CD4-positive, CD25-positive, alpha-beta regulatory T cell (primary cell): ENCODE data around the gene LIMK2. TPM values are rescaled to one million over a fixed set of nuclear protein-coding genes. Genes with fewer than 3 reads are reported as not detected.
"Not testable (repeated sequence)": the region's sequence is repeated elsewhere in the genome, so short reads cannot be mapped to it uniquely, and the experiment has no call there.

Experiments used
- ATAC-seq, 2 donors: fragments of 150-1000 bp; cut with Tn5 transposase; one replicate each; pipeline ENCODE4 v1.10.0; 2021; ENCODE audit warnings: low read depth in 2 of 2, moderate number of reproducible peaks in 2 of 2, moderate library complexity in 1 of 2
- DNase-seq, 3 donors: peaks; one replicate each; pipeline versions ENCODE4 v3.0.0 to v3.0.0-alpha.2; 2012 to 2022; ENCODE audit warnings: mixed read lengths in 1 of 3
- H3K27ac ChIP-seq: one replicate; pipeline ENCODE4 v1.7.0; 2013; ENCODE audit warnings: mild to moderate bottlenecking, low read length; ENCODE audit not compliant: insufficient read depth, poor library complexity, severe bottlenecking
- H3K27me3 ChIP-seq: one replicate; pipeline ENCODE4 v1.7.0; 2013; ENCODE audit warnings: low read length; ENCODE audit not compliant: control insufficient read depth, insufficient read depth
- H3K36me3 ChIP-seq: one replicate; pipeline ENCODE4 v1.7.0; 2013; ENCODE audit warnings: mild to moderate bottlenecking, low read length, moderate library complexity; ENCODE audit not compliant: control insufficient read depth, insufficient read depth
- H3K4me1 ChIP-seq: 2 replicates; pipeline ENCODE4 v1.7.0; 2013; ENCODE audit warnings: mild to moderate bottlenecking, low read length; ENCODE audit not compliant: insufficient read depth, control insufficient read depth, poor library complexity, severe bottlenecking
- H3K4me3 ChIP-seq: one replicate; pipeline ENCODE4 v1.7.0; 2013; ENCODE audit warnings: low read depth, mild to moderate bottlenecking, low read length, moderate library complexity
- H3K9me3 ChIP-seq, 2 experiments: 1 replicate in 1 of 2; 2 replicates in 1 of 2; pipeline ENCODE4 v1.7.0; 2013; ENCODE audit warnings: low read length in 2 of 2, mild to moderate bottlenecking in 1 of 2, moderate library complexity in 1 of 2; ENCODE audit not compliant: control insufficient read depth in 2 of 2
- H3K27ac Mint-ChIP-seq, 3 donors: one replicate each; pipeline ENCODE4 v1.8.0; 2020 to 2022; ENCODE audit warnings: mild to moderate bottlenecking in 3 of 3, mixed read lengths in 3 of 3, moderate library complexity in 2 of 3
- H3K27me3 Mint-ChIP-seq: one replicate; pipeline ENCODE4 v1.8.0; 2022; ENCODE audit warnings: mild to moderate bottlenecking, mixed read lengths
- H3K36me3 Mint-ChIP-seq: one replicate; pipeline ENCODE4 v1.8.0; 2020; ENCODE audit warnings: mixed read lengths
- H3K4me1 Mint-ChIP-seq, 4 donors: one replicate each; pipeline ENCODE4 v1.8.0; 2020 to 2022; ENCODE audit warnings: mixed read lengths in 4 of 4, mild to moderate bottlenecking in 1 of 4
- H3K4me3 Mint-ChIP-seq, 4 donors: one replicate each; pipeline ENCODE4 v1.8.0; 2020 to 2022; ENCODE audit warnings: mild to moderate bottlenecking in 4 of 4, mixed read lengths in 4 of 4, moderate library complexity in 3 of 4
- H3K9me3 Mint-ChIP-seq, 7 donors: one replicate each; pipeline ENCODE4 v1.8.0; 2020 to 2022; ENCODE audit warnings: mixed read lengths in 7 of 7, mild to moderate bottlenecking in 3 of 7, moderate library complexity in 2 of 7
- polyA plus RNA-seq, 4 donors: library from polyadenylated mRNA; unstranded; fragments of 300-500 nt; fragmentation: Illumina TruSeq; gene quantifications; one replicate each; pipeline ENCODE4 v1.2.3, GENCODE V29; 2021
- total RNA-seq: library from RNA; stranded (reverse); gene quantifications from one replicate; pipeline ENCODE4 v1.2.3, GENCODE V29; 2022

The LIMK2 gene
- total and polyA plus RNA-seq, 5 donors from 2014 or later = 22.4 to 42.4 (median 26.5) TPM

DNA sequence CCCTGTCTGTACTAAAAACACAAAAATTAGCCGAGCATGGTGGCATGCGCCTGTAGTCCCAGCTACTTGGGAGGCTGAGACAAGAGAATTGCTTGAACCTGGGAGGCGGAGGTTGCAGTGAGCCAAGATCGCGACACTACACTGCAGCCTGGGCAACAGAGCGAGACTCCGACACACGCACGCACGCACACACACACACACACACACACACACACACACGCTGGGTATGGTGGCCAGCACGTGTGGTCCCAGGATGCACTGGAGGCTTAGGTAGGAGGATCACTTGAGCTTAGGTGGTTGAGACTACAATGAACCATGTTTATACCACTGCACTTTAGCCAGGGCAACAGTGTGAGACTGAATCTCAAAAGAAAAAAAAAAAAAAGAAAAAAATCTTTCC is 33.9 kb downstream of the LIMK2 start:
- peaks cover 30 to 87% (median 58%) of the 10 kb centered on the region in 4 donors for H3K4me1 Mint-ChIP-seq
- H3K4me3 ChIP-seq, ATAC-seq, H3K27ac Mint-ChIP-seq, H3K27me3 Mint-ChIP-seq, H3K9me3 Mint-ChIP-seq, H3K9me3 ChIP-seq, H3K27me3 ChIP-seq, DNase-seq, H3K36me3 ChIP-seq: not testable (repeated sequence)
- peaks cover 83% of the 10 kb centered on the region for H3K4me1 ChIP-seq
- peak overlapping the region in 2 of 4 donors; percentile 7 to 70 for H3K4me3 Mint-ChIP-seq
- peak overlapping the region; percentile 50 for H3K27ac ChIP-seq
- H3K36me3 Mint-ChIP-seq = peaks cover 11% of the 10 kb centered on the region

- ATAC-seq (no peak), DNase-seq (no peak)
- Histone ChIP-seq H3K4me3 (no peak overlapping the region), H3K4me1 (peaks cover 82% of the 10 kb centered on the region), H3K27me3 (no peaks in the 10 kb centered on the region), H3K9me3 (no peaks in the 10 kb centered on the region), H3K27ac (peak overlapping the region; percentile 1), H3K36me3 (peaks cover 4% of the 10 kb centered on the region)
- H3K9me3 Mint-ChIP-seq = no peaks in the 10 kb centered on the region
- H3K27ac Mint-ChIP-seq = peak overlapping the region in 2 of 3 donors; percentile 20 to 74
- peaks cover 8% of the 10 kb centered on the region for H3K36me3 Mint-ChIP-seq
- H3K4me3 Mint-ChIP-seq = peak overlapping the region in 2 of 4 donors; percentile 16 to 70
- no peaks in the 10 kb centered on the region for H3K27me3 Mint-ChIP-seq
- peaks cover 30 to 85% (median 56%) of the 10 kb centered on the region in 4 donors for H3K4me1 Mint-ChIP-seq
Measured at GRCh38 chr22:31246687-31247086, 34.6 kb downstream of the LIMK2 start.

DNA sequence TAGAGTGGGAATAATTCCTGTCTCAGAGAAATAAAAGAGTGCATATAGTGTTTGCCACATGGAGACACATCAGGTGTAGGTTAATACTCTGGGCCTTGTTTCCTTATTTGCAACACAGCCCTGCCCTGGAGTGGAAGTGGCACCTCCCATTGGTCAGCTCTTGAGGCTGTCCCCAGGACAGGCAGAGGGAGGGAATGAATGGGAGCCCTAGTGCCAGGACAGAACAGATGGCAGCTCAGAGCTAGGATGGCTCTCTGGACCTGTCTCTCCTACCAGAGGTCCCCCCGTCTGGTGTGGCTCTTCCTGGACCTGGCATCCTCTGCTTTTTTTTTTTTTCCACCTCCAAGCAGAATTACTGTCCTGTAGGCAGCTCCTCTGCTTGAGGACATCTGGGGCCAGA is 35.6 kb downstream of the LIMK2 start:
- no peaks in the 10 kb centered on the region for H3K9me3 Mint-ChIP-seq

GRCh38 chr22:31248138-31248745 is 36.1 kb downstream of the LIMK2 start:
- peak overlapping the region; percentile 62 for H3K4me3 ChIP-seq
- H3K36me3 Mint-ChIP-seq = peaks cover 3% of the 10 kb centered on the region
- peaks cover 2% of the 10 kb centered on the region for H3K36me3 ChIP-seq

More for the DNA sequence above, 35.6 kb downstream of the LIMK2 start:
- ATAC-seq (no peak), DNase-seq (no peak)
- H3K9me3 ChIP-seq = no peaks in the 10 kb centered on the region
- H3K36me3 Mint-ChIP-seq = peaks cover 3% of the 10 kb centered on the region
- peak overlapping the region; percentile 77 to 83 (median 82) for H3K4me3 Mint-ChIP-seq
- H3K27me3 ChIP-seq = no peaks in the 10 kb centered on the region
- H3K36me3 ChIP-seq = peaks cover 2% of the 10 kb centered on the region
- H3K4me1 Mint-ChIP-seq = peaks cover 22 to 80% (median 53%) of the 10 kb centered on the region in 4 donors
- no peaks in the 10 kb centered on the region for H3K27me3 Mint-ChIP-seq
- H3K4me1 ChIP-seq = peaks cover 81% of the 10 kb centered on the region
- peak overlapping the region; percentile 62 for H3K4me3 ChIP-seq
- H3K27ac Mint-ChIP-seq = peak overlapping the region; percentile 21 to 88 (median 74)
- H3K27ac ChIP-seq = no peak overlapping the region

DNA sequence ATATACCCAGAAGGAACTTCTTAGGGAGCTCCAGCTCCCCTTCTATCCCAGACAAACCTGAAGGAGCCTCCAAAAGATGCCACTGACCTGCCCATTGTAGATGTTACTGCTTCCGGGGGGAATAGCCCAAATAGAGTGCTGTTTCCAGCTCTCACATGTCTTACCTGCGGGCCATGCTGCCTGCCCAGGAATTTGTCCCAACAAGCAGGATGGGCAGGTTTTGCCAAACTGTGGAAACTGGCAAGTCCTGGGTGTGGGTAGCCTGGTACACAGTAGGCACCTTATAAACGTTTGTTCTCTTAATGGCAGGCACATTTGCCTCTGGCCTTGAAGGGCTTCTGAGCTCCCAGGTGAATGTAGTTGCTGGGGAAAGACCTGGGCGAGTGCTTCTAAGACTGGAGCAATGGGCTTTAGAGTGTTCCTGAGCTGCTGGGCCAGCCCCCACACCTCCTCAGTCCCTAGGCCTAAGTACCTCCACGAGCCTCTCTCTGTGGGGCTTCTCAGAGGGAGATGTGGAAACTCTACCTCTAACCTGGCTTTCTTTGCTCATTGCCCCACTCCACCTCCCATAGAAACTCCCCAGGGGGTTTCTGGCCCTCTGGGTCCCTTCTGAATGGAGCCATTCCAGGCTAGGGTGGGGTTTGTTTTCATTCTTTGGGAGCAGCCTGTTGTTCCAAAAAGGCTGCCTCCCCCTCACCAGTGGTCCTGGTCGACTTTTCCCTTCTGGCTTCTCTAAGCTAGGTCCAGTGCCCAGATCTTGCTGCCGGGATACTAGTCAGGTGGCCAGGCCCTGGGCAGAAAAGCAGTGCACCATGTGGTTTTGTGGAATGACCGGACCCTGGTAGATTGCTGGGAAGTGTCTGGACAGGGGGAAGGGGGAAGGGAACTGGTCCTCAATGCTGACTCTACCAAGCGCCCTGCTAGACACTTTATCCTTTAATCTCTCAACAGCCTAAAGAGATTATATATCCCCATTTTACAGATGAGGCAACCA is 37.2 kb downstream of the LIMK2 start:
- Mint-ChIP-seq H3K27ac (peak overlapping the region in 2 of 3 donors; percentile 15 to 44), H3K27me3 (no peaks in the 10 kb centered on the region), H3K9me3 (no peaks in the 10 kb centered on the region), H3K36me3 (peaks cover 3% of the 10 kb centered on the region), H3K4me1 (peaks cover 21 to 73% (median 50%) of the 10 kb centered on the region in 4 donors), H3K4me3 (peak overlapping the region; percentile 35 to 84 (median 59))
- no peak overlapping the region for H3K27ac ChIP-seq
- H3K27me3 ChIP-seq = no peaks in the 10 kb centered on the region
- H3K9me3 ChIP-seq = no peaks in the 10 kb centered on the region
- DNase-seq (no peak), ATAC-seq (no peak)
- H3K36me3 ChIP-seq = peaks cover 5% of the 10 kb centered on the region
- peaks cover 72% of the 10 kb centered on the region for H3K4me1 ChIP-seq
- peak overlapping the region; percentile 58 for H3K4me3 ChIP-seq

More at GRCh38 chr22:31248138-31248745, 36.1 kb downstream of the LIMK2 start:
- Histone ChIP-seq H3K27ac (peak overlapping the region; percentile 6), H3K9me3 (no peaks in the 10 kb centered on the region), H3K4me1 (peaks cover 77% of the 10 kb centered on the region), H3K27me3 (no peaks in the 10 kb centered on the region)
- ATAC-seq (peak; percentile 96 to 97), DNase-seq (peak; percentile 55 to 90 (median 75))
- Mint-ChIP-seq H3K27ac (peak overlapping the region; percentile 21 to 88 (median 74)), H3K4me3 (peak overlapping the region; percentile 77 to 83 (median 82)), H3K4me1 (peaks cover 26 to 81% (median 52%) of the 10 kb centered on the region in 4 donors), H3K9me3 (no peaks in the 10 kb centered on the region), H3K27me3 (no peaks in the 10 kb centered on the region)

GRCh38 chr22:31250740-31251600 is 38.9 kb downstream of the LIMK2 start:
- no peak for ATAC-seq
- H3K4me3 ChIP-seq = no peak overlapping the region
- H3K27me3 Mint-ChIP-seq = no peaks in the 10 kb centered on the region
- no peaks in the 10 kb centered on the region for H3K9me3 Mint-ChIP-seq
- peaks cover 10% of the 10 kb centered on the region for H3K36me3 ChIP-seq
- H3K4me3 Mint-ChIP-seq = peak overlapping the region in 2 of 4 donors; percentile 35 to 60
- no peak for DNase-seq
- peak overlapping the region; percentile 38 to 85 (median 77) for H3K27ac Mint-ChIP-seq
- peaks cover 63% of the 10 kb centered on the region for H3K4me1 ChIP-seq
- H3K9me3 ChIP-seq = no peaks in the 10 kb centered on the region
- peaks cover 6% of the 10 kb centered on the region for H3K36me3 Mint-ChIP-seq
- no peaks in the 10 kb centered on the region for H3K27me3 ChIP-seq
- H3K4me1 Mint-ChIP-seq = peaks cover 23 to 68% (median 45%) of the 10 kb centered on the region in 4 donors
- no peak overlapping the region for H3K27ac ChIP-seq

DNA sequence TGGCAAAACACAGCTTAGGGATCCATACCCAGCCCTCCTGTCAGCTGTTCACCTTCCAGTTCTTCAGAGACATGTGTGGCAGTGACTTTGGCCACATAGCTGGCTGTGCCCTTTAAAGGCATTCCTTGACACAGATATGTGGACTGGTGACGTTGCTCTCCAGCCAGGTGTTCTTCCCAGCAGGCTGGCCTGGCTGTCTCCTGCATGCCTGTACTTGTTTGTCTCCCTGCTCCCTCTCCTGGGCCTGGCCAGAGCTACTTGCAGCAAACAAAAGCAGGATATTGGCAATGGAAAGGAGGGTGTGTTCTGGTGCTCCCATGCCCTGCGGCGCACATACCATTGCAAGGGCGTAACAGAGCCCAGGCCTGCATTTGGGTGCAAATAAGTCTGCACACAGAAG is 41.9 kb downstream of the LIMK2 start:
- Histone ChIP-seq H3K9me3 (no peaks in the 10 kb centered on the region), H3K4me3 (no peak overlapping the region), H3K4me1 (peaks cover 35% of the 10 kb centered on the region), H3K36me3 (peaks cover 21% of the 10 kb centered on the region), H3K27me3 (no peaks in the 10 kb centered on the region), H3K27ac (no peak overlapping the region)
- Mint-ChIP-seq H3K9me3 (no peaks in the 10 kb centered on the region), H3K27ac (peak overlapping the region in 1 of 3 donors; percentile 55), H3K27me3 (no peaks in the 10 kb centered on the region), H3K4me1 (peaks cover 20 to 50% (median 37%) of the 10 kb centered on the region in 4 donors), H3K4me3 (no peak overlapping the region), H3K36me3 (peaks cover 13% of the 10 kb centered on the region)
- DNase-seq = no peak
- no peak for ATAC-seq
